ENCODE data around the gene SLC16A6. TPM values are rescaled to one million over a fixed set of nuclear protein-coding genes. Genes with fewer than 3 reads are reported as not detected.
"Not testable (repeated sequence)": the region's sequence is repeated elsewhere in the genome, so short reads cannot be mapped to it uniquely, and the experiment has no call there.

SLC16A6 gene
- total RNA-seq, 1 donor from 2014 or later, result 2.5 TPM

- no peak for DNase-seq
Measured at GRCh38 chr17:68310152-68310551, 19.2 kb upstream of the SLC16A6 start.

DNA sequence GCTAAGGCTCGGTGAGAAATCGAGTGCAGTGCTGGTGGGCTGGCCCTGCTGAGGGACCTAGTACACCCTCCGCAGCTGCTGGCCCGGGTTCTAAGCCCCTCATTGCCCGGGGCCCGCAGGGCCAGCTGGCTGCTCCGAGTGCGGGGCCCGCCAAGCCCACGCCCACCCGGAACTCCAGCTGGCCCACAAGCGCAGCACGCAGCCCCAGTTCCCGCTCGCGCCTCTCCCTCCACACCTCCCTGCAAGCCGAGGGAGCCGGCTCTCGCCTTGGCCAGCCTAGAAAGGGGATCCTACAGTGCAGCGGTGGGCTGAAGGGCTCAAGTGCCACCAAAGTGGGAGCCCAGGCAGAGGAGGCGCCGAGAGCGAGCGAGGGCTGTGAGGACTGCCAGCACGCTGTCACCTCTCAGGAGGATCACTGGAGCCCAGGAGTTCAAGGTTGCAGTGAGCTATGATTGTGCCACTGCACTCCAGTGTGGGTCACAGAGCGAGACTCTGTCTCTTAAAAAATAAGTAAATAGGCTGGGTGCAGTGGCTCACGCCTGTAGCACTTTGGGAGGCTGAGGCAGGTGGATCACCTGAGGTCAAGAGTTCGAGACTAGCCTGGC is 18.2 kb upstream of the SLC16A6 start:
- DNase-seq, result not testable (repeated sequence)

DNA sequence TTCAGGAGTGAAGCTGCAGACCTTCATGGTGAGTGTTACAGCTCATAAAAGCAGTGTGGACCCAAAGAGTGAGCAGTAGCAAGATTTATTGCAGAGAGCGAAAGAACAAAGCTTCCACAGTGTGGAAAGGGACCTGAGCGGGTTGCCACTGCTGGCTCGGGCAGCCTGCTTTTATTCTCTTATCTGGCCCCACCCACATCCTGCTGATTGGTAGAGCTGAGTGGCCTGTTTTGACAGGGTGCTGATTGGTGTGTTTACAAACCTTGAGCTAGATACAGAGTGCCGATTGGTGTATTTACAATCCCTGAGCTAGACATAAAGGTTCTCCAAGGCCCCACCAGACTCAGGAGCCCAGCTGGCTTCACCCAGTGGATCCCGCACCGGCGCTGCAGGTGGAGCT is 17.6 kb upstream of the SLC16A6 start:
- DNase-seq, result not testable (repeated sequence)

GRCh38 chr17:68307443-68307842 is 16.5 kb upstream of the SLC16A6 start:
- no peak for DNase-seq

DNA sequence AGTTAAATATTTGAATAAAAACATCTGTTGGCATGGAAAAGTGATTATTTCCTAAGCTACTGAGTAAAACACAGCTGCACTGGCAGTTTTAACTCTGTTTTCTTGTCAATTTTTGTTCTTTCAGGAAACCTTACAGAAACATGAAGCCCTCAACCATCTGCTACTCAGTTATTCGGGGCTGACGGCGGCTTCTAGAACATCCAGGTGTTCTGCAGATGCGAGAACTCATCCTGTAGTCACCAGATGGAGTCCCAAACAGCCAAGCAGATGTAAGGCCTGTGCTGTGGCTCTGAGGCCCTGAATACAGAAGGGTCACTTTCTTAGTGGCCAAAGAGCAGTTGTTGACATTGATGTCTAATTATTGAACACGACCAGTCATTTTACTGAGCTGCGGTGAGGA is 15.9 kb upstream of the SLC16A6 start:
- no peak for DNase-seq

- DNase-seq, result no peak
Measured at GRCh38 chr17:68305142-68305541, 14.2 kb upstream of the SLC16A6 start.

GRCh38 chr17:68304706-68305105 is 13.8 kb upstream of the SLC16A6 start:
- DNase-seq, result no peak

DNA sequence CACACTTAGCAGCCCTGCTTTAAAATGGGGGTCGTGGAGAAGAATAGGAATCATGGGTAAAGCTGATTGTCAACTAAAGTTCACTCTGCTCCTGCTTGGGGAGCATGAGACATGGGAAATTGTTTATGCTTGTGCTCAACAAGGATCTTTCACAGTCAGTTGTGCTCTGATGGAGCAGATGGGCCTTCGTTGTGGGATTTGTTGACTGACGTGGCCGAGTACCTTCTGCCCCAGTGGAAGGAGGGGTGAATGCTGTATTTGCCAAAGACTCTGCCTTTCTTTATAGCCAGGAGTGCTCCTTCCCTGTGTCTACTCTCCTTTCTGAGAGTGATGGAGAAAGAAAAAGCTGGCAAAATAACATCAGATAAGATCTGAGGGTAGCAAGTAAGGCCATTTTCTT is 11.7 kb upstream of the SLC16A6 start:
- DNase-seq, result no peak

DNA sequence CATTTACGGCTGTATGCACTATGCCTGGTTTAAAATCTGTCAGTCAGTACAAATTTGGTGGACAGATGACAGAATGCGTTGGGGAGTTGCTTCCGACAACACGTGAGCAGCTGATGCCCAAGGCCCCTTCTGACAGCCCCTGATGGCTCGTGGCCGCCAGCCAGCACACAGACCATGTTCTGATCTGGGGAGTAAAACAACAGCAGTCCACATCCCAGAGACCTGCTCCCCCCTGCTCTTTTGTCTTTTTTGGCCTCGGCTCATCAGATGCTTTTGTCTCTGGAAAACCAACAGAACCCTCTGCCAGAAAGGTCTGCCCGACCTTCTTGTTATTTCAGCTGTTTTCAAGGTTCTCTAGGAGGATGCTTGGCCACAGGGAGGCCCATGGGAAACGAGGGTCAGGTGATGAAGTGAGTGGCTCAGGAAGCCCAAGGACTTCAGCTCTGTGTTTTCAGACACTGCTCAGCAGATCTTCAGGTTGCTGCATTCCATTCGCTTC is 11.2 kb upstream of the SLC16A6 start:
- no peak for DNase-seq

DNA sequence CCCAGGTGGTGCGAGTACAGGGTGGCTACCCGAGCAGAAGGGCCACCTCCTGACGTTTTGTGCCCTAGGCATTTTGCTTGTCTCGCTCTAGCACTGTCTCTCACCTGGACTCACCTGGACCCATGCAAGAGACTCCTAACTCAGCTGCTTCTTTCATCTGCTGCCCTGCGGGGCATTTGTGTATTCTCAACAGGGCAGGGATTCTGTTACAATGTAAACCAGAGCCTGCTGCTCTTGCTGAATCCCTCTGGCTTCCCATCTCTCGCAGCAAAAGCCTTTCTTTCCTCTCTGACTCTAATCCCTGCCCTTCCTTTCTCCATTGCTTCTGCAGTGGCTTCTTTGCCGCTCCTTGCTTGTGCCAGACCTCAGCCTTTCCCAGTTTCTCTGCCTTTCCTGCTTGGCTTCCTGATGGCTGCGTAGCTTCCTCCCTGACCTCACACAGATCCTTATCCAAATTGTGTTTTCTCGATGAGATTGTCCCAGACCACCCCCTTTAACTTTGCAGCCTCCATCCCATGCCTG is 10.6 kb upstream of the SLC16A6 start:
- DNase-seq, result no peak

DNA sequence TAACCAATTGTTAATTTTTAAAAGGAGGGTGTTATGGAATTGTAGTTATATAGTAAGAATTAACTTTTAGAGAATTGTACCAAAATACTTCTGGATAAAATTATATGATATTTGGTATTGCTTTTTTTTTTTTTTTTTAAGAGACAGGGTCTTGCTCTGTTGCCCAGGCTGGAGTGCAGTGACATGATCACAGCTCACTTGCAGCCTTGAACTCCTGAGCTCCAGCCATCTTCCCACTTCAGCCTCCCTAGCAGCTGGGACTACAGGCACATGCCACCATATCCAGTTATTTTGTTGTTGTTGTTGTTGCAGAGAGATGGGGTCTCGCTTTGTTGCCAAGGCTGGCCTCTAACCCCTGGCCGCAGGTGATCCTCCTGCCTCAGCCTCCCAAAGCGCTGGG is 8.9 kb upstream of the SLC16A6 start:
- no peak for DNase-seq

GRCh38 chr17:68298601-68299000 is 7.7 kb upstream of the SLC16A6 start:
- no peak for DNase-seq

DNA sequence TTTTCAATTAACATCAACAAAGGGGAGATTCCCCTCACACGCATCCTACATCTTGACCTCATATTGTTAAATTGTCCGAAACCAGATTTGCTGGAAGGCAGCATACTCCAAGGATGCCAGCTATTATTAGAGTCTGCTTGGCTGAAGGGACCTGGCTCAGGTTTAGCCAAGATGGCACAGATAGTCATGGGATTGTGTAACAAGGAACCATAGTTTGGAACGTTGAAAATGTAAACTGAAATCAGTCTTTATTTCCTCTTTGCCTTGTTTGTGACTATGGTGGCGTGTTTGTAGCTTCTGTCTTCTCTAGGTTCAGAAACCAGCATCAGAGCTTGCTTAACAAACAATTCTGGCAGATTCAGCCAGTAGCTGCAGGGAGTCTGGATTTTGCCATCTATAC is 6.3 kb upstream of the SLC16A6 start:
- DNase-seq, result no peak

DNA sequence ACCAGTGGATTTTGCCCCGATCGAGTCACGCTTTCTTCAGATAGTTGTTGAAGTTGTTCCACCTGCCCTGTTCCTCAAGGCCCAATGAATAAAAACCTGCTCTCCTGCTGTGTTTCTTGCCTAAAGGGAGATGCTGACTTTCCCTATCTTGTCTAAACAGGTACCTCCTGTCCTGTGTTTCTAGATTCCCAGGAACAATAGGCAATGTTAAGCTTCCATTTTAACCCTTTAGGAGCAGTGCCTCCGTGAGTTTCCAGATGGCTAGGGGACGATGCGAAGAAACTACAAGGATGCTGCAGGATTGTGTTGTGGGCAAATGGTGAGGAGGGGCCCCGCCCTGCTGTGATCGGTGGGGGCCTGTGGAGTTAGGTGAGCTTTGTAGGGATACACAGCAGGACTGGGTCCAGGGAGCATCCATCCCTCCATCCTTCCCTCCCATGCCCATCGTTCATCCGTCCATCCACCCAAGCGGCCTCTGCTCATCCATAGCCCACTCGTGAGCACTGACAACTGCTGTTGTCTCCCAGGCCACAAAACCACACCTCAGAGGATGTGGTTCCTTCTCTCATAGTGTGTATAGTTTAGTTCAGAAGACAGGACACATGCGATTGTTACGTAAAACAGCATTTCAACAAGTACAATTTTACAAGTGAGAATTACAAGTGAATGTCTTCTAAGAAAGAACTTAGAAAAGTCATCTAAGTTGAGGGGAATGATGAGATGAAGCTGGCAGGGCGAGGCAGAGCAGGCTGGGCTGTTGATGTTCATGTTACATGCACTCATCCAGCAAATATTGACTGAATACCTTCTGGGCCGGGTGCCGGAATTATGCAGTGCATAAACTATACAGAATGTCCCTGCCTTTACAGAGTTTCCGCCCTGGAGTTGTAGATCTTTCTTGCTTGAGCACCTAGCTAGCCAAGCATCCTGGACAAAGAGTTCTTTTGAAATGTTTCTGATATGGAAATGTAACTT is 5.6 kb upstream of the SLC16A6 start:
- DNase-seq, result no peak

DNA sequence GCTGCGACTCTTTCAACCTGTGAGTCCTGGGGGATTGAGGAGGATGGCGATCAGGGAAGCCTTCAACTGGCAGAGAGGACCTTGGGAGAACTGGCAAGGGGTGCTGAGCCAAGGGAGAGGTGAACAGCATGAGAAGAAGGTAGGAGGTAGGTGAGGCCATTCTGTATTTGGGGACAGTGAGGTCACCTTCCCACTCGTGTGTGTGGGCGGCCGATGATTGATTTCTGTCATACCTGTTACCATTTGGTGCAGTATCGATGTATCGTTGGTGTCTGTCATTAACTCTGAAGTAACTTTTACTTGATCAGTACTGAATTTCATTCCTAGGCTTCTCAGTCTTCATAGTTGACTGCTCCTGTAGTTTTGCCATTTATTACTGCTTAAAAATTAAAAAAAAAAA is 4.2 kb upstream of the SLC16A6 start:
- DNase-seq, result no peak

DNA sequence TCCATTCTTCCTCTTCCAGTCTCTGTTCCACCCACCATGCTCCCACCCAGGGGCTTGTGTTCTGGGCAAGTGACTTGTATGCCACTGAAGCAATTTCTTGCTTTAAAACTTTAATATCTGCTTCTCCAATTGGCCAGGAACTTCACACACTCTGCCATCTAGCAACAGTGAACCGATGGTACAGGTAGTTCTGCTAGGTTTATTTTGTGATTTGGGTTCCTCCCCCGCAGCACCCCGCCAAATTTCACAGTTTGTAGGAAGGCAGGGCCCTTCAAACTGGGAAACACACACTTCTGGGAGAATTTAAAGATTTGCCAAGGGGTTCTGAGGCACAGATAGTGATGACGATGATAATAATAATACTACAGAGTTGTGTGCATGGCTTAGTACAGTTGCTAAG is 3.7 kb upstream of the SLC16A6 start:
- DNase-seq, result no peak

DNA sequence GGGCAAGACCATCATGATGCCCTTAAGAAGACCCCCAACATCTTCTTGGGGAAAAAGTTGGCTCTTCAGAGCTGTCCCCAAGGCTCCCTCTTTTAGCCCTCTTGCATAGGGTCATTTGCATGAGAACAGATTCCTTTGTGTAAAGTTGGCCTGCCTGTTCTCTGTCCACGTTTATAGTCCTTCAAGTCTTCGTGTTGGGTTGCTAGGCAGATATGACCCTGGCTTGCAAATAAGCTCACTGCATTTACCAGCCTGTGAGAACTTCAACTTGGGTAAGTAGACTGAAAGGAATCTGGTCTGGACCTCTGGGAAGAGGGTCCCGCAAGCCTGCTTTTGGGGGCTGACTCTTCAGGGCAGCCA is 3.2 kb upstream of the SLC16A6 start:
- DNase-seq, result no peak

DNA sequence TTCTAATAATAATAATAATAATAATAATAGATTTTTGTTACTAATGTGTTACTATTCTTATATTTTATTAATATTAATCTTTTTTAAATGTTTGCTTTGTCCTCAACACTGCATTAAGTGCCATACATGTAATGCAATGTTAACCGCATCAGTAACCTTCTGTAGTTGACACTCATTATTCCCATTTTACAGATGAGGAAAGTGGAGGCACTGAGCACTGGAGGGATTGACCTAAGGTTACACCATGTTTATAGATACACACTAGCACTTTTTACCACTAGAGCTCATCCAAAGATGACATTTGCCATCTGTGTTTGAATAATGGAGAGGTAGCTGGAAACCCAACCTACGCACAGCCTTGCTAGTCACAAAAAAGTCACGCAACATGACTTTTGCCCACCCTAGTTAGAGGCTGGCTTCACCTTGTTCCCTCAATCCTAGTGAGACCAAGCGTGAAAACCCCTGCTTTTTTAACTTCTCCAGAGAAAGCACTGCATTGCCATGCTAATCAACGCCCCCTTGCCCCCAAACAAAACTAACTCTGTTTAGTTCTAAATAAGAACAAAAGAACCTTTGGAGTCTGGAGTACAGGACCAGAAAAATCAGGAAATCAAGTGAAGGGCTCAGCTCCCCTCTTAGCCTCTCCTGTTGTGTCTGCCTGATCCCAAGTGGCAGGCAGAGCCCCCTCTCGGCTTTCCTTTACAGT is 2.7 kb upstream of the SLC16A6 start:
- no peak for DNase-seq

GRCh38 chr17:68292689-68293040 is 1.7 kb upstream of the SLC16A6 start:
- DNase-seq, result no peak

DNA sequence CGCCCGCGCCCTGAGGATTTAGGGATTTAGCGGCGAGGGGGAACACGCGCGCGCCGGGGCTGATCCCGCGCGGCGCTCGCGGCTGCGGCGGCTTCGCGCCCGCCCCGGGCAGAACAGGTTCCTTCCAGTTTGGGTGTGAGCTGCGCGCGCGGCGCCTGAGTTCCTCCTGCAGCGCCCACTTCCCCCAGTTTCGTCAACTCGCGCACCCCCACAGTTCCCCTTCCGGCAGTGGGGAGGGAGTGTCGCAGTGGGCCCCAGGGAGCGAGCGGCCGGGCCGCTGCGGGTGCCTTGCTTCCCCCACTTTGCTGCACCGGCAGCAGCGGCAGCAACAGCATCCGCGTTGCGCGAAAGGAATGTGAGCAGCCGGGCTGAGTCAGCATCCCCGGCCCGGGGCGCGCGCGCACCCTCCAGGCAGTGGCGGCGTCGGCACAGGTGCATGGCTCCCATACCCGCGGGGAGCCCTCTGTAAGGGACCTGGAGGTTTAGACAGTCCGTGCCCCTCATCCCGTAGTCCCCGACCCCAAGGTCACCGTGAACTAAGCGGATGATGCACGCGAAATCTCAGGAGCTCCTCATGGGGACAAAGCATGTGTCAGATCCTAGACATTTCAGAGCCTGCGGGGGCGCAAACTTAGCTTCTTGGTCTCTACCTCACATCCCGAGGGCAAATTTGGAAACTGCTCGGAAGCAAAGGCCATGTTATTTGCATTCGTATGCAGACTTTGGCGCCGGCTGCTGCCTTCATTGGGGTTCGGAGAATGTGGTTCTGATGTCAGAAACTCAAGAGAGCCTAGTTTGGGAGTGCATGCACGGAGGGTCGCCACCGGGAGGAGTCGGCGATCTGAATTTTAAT is 1.1 kb upstream of the SLC16A6 start:
- DNase-seq, result no peak

DNA sequence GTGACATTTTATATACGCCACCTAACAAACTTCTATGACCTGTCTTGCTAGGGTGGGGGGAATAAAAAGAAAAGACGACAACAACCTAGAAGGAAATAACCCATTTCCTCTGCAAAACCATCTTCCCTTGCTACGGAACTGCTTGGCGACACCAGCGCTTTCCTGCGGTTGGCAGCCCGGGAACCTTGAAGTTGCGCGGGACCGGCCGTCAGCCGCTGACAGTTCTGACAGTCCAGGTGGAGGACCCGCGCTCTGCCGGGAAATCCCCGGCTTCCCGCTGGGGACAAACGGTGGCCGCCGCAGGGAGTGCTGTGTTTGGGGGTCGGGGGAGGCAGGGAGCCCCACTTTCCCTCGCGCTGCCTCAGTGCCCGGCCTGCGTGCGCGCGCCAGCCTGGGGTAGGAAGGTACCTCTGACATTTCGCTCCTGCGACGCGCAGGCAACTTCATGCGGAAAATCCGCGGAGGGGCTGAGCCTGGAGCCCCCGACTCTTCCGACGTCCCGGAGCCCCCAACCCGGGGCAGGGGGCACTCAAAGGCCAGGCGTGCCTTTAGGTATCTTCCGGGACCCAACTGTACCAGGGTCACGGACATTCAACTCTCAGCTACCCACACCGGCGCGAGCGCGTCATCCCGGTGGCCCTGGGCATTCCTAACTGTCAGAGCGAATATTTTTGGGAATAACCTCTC is 516 bp downstream of the SLC16A6 start:
- no peak for DNase-seq

GRCh38 chr17:68289936-68290267 is 1.0 kb downstream of the SLC16A6 start:
- DNase-seq, result no peak

Data from skin of body (tissue), 2 donors.